ENCODE measurements around the gene MYO1C. TPM values are rescaled to one million over a fixed set of nuclear protein-coding genes. Genes with fewer than 3 reads are reported as not detected.
"Not testable (repeated sequence)": the region's sequence is repeated elsewhere in the genome, so short reads cannot be mapped to it uniquely, and the experiment has no call there.

MYO1C gene
- total and polyA plus RNA-seq, 2 experiments from 2014 or later, result 197 to 218 TPM

DNA sequence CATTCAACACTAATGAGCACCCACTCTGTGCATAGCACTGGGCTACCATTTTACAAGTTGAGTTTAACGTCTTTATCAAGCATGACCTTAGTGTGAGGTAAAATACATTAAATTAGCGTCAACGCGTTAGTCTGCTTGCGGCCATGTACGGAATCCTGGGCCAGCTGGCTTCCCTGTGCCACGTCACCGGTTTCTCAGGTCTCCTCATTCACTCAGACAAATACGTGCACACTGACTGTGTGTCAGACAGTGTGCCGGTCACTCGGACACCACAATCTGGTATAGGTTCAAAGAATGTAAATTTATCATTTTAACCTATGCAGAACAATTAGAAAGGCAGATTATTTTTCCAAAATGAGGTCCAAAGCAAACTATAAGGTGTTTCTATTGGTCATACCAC lies 71.0 kb downstream of the MYO1C start:
- H3K4me1 ChIP-seq (ENCODE audit: insufficient read depth), result peaks cover 27% of the 10 kb centered on the region
- peaks cover 49% of the 10 kb centered on the region for H3F3A ChIP-seq (ENCODE audit: insufficient read depth)
- peaks cover 80% of the 10 kb centered on the region for H3K79me2 ChIP-seq (ENCODE audit: insufficient read depth)
- no peak overlapping the region for H3K9ac ChIP-seq
- H2AFZ ChIP-seq, result no peak overlapping the region
- WGBS, 2 experiments (ENCODE audit: low coverage in 1 of 2, low lambda C conversion rate in 2 of 2, missing lambda C conversion rate in 2 of 2), result 93 to 95% methylated on average over 11 of the region's 11 CpGs
- no peaks in the 10 kb centered on the region for H3K27me3 ChIP-seq (replicated peaks; ENCODE audit: insufficient read depth)
- peaks cover 24% of the 10 kb centered on the region; the same call in 1 of the 2 replicates for H4K20me1 ChIP-seq (ENCODE audit: insufficient read depth)
- H3K36me3 ChIP-seq (ENCODE audit: low read depth), result peaks cover 28% of the 10 kb centered on the region
- H3K4me3 ChIP-seq, result no peak overlapping the region
- H3K4me2 ChIP-seq (ENCODE audit: unreplicated experiment), result no peak overlapping the region
- H3K9me3 ChIP-seq (ENCODE audit: low read depth), result no peaks in the 10 kb centered on the region
- H3K9me2 ChIP-seq (ENCODE audit: insufficient read depth), result no peaks in the 10 kb centered on the region
- H3K27ac ChIP-seq, result no peak overlapping the region
- no peak for TF ChIP-seq EZH2phosphoT487 (IDR thresholded peaks at IDR 0.05; ENCODE audit: insufficient read depth, low read depth)
- TF ChIP-seq EZH2 (IDR thresholded peaks at IDR 0.05; ENCODE audit: insufficient read depth, poor library complexity, severe bottlenecking), result no peak
- no peak for DNase-seq
- in situ Hi-C loops (cut with MboI), result no loop called here

DNA sequence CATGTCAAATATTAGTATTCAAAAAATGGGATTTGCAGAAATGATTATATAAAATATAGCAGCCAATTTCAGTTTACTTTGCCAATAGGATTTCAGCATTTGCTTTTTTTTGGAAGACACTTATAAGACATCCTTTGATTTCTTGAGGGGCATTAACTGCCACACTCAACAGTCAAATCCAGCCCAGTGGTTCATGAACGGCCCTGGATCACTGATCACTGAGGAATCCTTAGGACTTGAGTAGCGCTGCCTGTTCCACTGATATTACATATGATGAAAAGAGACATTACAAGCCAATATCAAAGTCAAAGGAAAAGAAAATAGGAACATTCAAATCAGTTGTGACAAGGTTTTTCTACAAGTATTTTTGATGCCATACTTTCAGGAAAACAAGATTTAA lies 71.5 kb downstream of the MYO1C start:
- Histone ChIP-seq H4K20me1 (ENCODE audit: insufficient read depth) (peaks cover 24% of the 10 kb centered on the region; the same call in 1 of the 2 replicates), H3K9ac (no peak overlapping the region)

DNA sequence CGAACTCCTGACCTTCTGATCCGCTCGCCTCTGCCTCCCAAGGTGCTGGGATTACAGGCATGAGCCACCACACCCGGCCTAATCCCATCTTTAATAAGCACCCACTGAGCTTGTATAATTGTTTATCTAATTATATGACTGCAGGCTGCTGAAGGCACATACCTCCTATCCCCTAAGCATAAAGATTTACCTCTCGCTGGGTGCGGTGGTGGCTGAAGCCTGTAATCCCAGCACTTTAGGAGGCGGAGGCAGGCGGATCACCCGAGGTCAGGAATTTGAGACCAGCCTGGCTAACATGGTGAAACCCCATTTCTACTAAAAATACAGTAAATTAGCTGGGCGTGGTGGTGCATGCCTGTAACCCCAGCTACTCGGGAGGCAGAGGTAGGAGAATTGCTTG lies 72.3 kb downstream of the MYO1C start:
- Histone ChIP-seq H3K4me1 (ENCODE audit: insufficient read depth) (peaks cover 27% of the 10 kb centered on the region), H3K27ac (no peak overlapping the region), H3K9me2 (ENCODE audit: insufficient read depth) (no peaks in the 10 kb centered on the region), H3K79me2 (ENCODE audit: insufficient read depth) (peaks cover 77% of the 10 kb centered on the region), H3K36me3 (ENCODE audit: low read depth) (peaks cover 30% of the 10 kb centered on the region), H3K27me3 (replicated peaks; ENCODE audit: insufficient read depth) (no peaks in the 10 kb centered on the region), H3K9ac (no peak overlapping the region), H4K20me1 (ENCODE audit: insufficient read depth) (peaks cover 24% of the 10 kb centered on the region; the same call in 1 of the 2 replicates), H2AFZ (no peak overlapping the region), H3K4me3 (no peak overlapping the region), H3K4me2 (ENCODE audit: unreplicated experiment) (no peak overlapping the region), H3F3A (ENCODE audit: insufficient read depth) (peaks cover 51% of the 10 kb centered on the region), H3K9me3 (ENCODE audit: low read depth) (no peaks in the 10 kb centered on the region)
- TF ChIP-seq EZH2 (IDR thresholded peaks at IDR 0.05; ENCODE audit: insufficient read depth, poor library complexity, severe bottlenecking), result no peak
- no peak for TF ChIP-seq EZH2phosphoT487 (IDR thresholded peaks at IDR 0.05; ENCODE audit: insufficient read depth, low read depth)
- no peak for DNase-seq
- 99% methylated on average over 10 to 11 of the region's 11 CpGs for WGBS, 2 experiments (ENCODE audit: low coverage in 1 of 2, low lambda C conversion rate in 2 of 2, missing lambda C conversion rate in 2 of 2)
- in situ Hi-C loops (cut with MboI), result no loop called here

More for the DNA sequence above, 71.5 kb downstream of the MYO1C start:
- WGBS, 2 experiments (ENCODE audit: low coverage in 1 of 2, low lambda C conversion rate in 2 of 2, missing lambda C conversion rate in 2 of 2), result 97 to 98% methylated on average over 2 of the region's 2 CpGs
- DNase-seq, result no peak
- H3K27ac ChIP-seq, result no peak overlapping the region
- H3K4me2 ChIP-seq (ENCODE audit: unreplicated experiment), result no peak overlapping the region
- peaks cover 79% of the 10 kb centered on the region for H3K79me2 ChIP-seq (ENCODE audit: insufficient read depth)
- in situ Hi-C loops (cut with MboI), result no loop called here
- H3K36me3 ChIP-seq (ENCODE audit: low read depth), result peaks cover 28% of the 10 kb centered on the region
- H3K9me3 ChIP-seq (ENCODE audit: low read depth), result no peaks in the 10 kb centered on the region
- peaks cover 27% of the 10 kb centered on the region for H3K4me1 ChIP-seq (ENCODE audit: insufficient read depth)
- no peaks in the 10 kb centered on the region for H3K27me3 ChIP-seq (replicated peaks; ENCODE audit: insufficient read depth)
- TF ChIP-seq EZH2 (IDR thresholded peaks at IDR 0.05; ENCODE audit: insufficient read depth, poor library complexity, severe bottlenecking), result no peak
- no peak overlapping the region for H3K4me3 ChIP-seq
- H3K9me2 ChIP-seq (ENCODE audit: insufficient read depth), result no peaks in the 10 kb centered on the region
- H3F3A ChIP-seq (ENCODE audit: insufficient read depth), result peaks cover 53% of the 10 kb centered on the region
- no peak overlapping the region for H2AFZ ChIP-seq

DNA sequence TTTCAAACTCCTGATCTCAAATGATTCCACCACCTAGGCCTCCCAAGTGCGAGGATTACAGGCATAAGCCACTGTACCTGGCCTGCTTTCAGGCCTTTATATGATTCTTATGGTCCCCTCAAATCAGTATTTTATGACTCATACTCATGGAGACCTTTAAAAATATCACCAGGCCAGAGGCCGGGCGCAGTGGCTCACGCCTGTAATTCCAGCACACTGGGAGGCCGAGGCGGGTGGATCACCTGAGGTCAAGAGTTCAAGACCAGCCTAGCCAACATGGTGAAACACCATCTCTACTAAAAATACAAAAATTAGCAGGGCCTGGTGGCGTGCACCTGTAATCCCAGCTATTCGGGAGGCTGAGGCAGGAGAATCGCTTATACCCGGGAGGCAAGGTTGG lies 74.0 kb downstream of the MYO1C start:
- Histone ChIP-seq H4K20me1 (ENCODE audit: insufficient read depth) (peaks cover 23% of the 10 kb centered on the region; the same call in 1 of the 2 replicates), H3K4me1 (ENCODE audit: insufficient read depth) (peaks cover 25% of the 10 kb centered on the region), H3K36me3 (ENCODE audit: low read depth) (peaks cover 30% of the 10 kb centered on the region), H3K79me2 (ENCODE audit: insufficient read depth) (peaks cover 60% of the 10 kb centered on the region), H3F3A (ENCODE audit: insufficient read depth) (peaks cover 52% of the 10 kb centered on the region)
- H3K9me2 ChIP-seq (ENCODE audit: insufficient read depth); H3K27me3 ChIP-seq (replicated peaks; ENCODE audit: insufficient read depth); H3K27ac ChIP-seq; DNase-seq; H2AFZ ChIP-seq; H3K4me2 ChIP-seq (ENCODE audit: unreplicated experiment); H3K4me3 ChIP-seq; H3K9me3 ChIP-seq (ENCODE audit: low read depth); in situ Hi-C loops (cut with MboI); H3K9ac ChIP-seq: not testable (repeated sequence)
- 88 to 91% methylated on average over 10 of the region's 10 CpGs for WGBS, 2 experiments (ENCODE audit: low coverage in 1 of 2, low lambda C conversion rate in 2 of 2, missing lambda C conversion rate in 2 of 2)

DNA sequence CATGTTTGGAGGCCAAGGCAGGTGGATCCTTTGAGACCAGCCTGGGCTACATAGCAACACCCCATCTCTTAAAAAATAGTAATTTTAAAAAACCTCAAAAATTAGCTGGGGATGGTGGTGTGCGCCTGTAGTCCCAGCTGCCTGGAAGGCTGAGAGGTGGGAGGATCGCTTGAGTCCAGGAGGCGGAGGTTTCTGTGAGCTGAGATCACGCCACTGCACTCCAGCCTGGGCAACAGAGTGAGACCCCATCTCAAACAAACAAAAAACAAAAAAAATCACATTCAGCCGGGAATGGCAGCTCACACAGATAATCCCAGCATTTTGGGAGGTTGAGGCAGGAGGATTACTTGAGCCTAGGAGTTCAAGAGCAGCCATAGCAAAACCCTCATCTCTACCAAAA lies 76.1 kb downstream of the MYO1C start:
- H3K9me2 ChIP-seq (ENCODE audit: insufficient read depth), result no peaks in the 10 kb centered on the region
- peaks cover 12% of the 10 kb centered on the region; the same call in 1 of the 2 replicates for H3K4me1 ChIP-seq (ENCODE audit: insufficient read depth)
- no peak overlapping the region for H3K9ac ChIP-seq
- no peak for TF ChIP-seq EZH2 (IDR thresholded peaks at IDR 0.05; ENCODE audit: insufficient read depth, poor library complexity, severe bottlenecking)
- TF ChIP-seq EZH2phosphoT487 (IDR thresholded peaks at IDR 0.05; ENCODE audit: insufficient read depth, low read depth), result no peak
- H3K36me3 ChIP-seq (ENCODE audit: low read depth), result peaks cover 22% of the 10 kb centered on the region
- H3K9me3 ChIP-seq (ENCODE audit: low read depth), result no peaks in the 10 kb centered on the region
- H3K4me3 ChIP-seq, result no peak overlapping the region
- no peak overlapping the region for H3K27ac ChIP-seq
- no peaks in the 10 kb centered on the region for H3K27me3 ChIP-seq (replicated peaks; ENCODE audit: insufficient read depth)
- H4K20me1 ChIP-seq (ENCODE audit: insufficient read depth), result peaks cover 5% of the 10 kb centered on the region; the same call in 1 of the 2 replicates
- peaks cover 44% of the 10 kb centered on the region for H3K79me2 ChIP-seq (ENCODE audit: insufficient read depth)
- H3F3A ChIP-seq (ENCODE audit: insufficient read depth), result peaks cover 40% of the 10 kb centered on the region
- in situ Hi-C loops (cut with MboI), result no loop called here
- DNase-seq, result no peak
- no peak overlapping the region for H2AFZ ChIP-seq
- 99 to 100% methylated on average over 5 of the region's 5 CpGs for WGBS, 2 experiments (ENCODE audit: low coverage in 1 of 2, low lambda C conversion rate in 2 of 2, missing lambda C conversion rate in 2 of 2)
- no peak overlapping the region for H3K4me2 ChIP-seq (ENCODE audit: unreplicated experiment)
